GM23338 (cell line): ENCODE results near the gene SYNPO. TPM values are rescaled to one million over a fixed set of nuclear protein-coding genes. Genes with fewer than 3 reads are reported as not detected.

Experiments
- ATAC-seq: fragments of 200-7000 bp; cut with Tn5 transposase; 3 replicates; pipeline ENCODE4 v1.9.1; 2020
- DNase-seq: peaks from one replicate; pipeline ENCODE4 v3.0.0-alpha.2; 2015; ENCODE audit warnings: low spot score
- H2AFZ ChIP-seq: fragments of 200-600 bp; sonication (generic); 2 replicates; pipeline ENCODE4 v1.8.0; 2016; ENCODE audit warnings: antibody characterized with exemption, mild to moderate bottlenecking, moderate library complexity
- H3F3A ChIP-seq: fragments of 200-600 bp; sonication (generic); replicated peaks from 2 replicates; pipeline ENCODE4 v1.8.0; 2017; ENCODE audit warnings: antibody characterized with exemption, mixed run types, low read depth
- H3K27ac ChIP-seq: fragments of 200-600 bp; sonication (generic); 2 replicates; pipeline ENCODE4 v1.6.1; 2016; ENCODE audit warnings: low read depth
- H3K27me3 ChIP-seq: fragments of 200-600 bp; sonication (generic); 2 replicates; pipeline ENCODE4 v1.8.0; 2016; ENCODE audit warnings: mild to moderate bottlenecking, mixed run types, moderate library complexity; ENCODE audit not compliant: insufficient read depth
- H3K36me3 ChIP-seq: fragments of 200-600 bp; sonication (generic); 2 replicates; pipeline ENCODE4 v1.8.0; 2016; ENCODE audit warnings: mild to moderate bottlenecking; ENCODE audit not compliant: insufficient read depth
- H3K4me1 ChIP-seq: fragments of 200-600 bp; sonication (generic); 2 replicates; pipeline ENCODE4 v1.8.0; 2016; ENCODE audit warnings: mild to moderate bottlenecking, moderate library complexity; ENCODE audit not compliant: insufficient read depth
- H3K4me2 ChIP-seq: fragments of 200-600 bp; sonication (generic); 2 replicates; pipeline ENCODE4 v1.7.1; 2017; ENCODE audit warnings: mixed run types
- H3K4me3 ChIP-seq: fragments of 200-600 bp; sonication (generic); 2 replicates; pipeline ENCODE4 v1.6.1; 2016; ENCODE audit warnings: mixed run types
- H3K79me2 ChIP-seq: fragments of 200-600 bp; sonication (generic); replicated peaks from 2 replicates; pipeline ENCODE4 v1.8.0; 2017; ENCODE audit warnings: mild to moderate bottlenecking; ENCODE audit not compliant: insufficient read depth
- H3K9me2 ChIP-seq: fragments of 200-600 bp; sonication (generic); 2 replicates; pipeline ENCODE4 v1.8.0; 2017; ENCODE audit not compliant: insufficient read depth
- H4K20me1 ChIP-seq: fragments of 200-600 bp; sonication (generic); replicated peaks from 2 replicates; pipeline ENCODE4 v1.8.0; 2017; ENCODE audit warnings: mild to moderate bottlenecking; ENCODE audit not compliant: insufficient read depth
- H3K27ac Mint-ChIP-seq: 2 replicates; pipeline ENCODE4 v1.8.0; 2020; ENCODE audit warnings: inconsistent platforms, mild to moderate bottlenecking, moderate library complexity, mixed read lengths
- H3K27me3 Mint-ChIP-seq: 3 replicates; pipeline ENCODE4 v1.8.0; 2022; ENCODE audit warnings: low read depth, mild to moderate bottlenecking, moderate library complexity, mixed read lengths, inconsistent platforms; ENCODE audit not compliant: insufficient read depth, poor library complexity
- H3K36me3 Mint-ChIP-seq: 3 replicates; pipeline ENCODE4 v1.8.0; 2021; ENCODE audit warnings: low read depth, mild to moderate bottlenecking, inconsistent platforms, moderate library complexity, mixed read lengths
- H3K4me1 Mint-ChIP-seq: 3 replicates; pipeline ENCODE4 v1.8.0; 2020; ENCODE audit warnings: mild to moderate bottlenecking, inconsistent platforms, mixed read lengths
- H3K4me3 Mint-ChIP-seq: 3 replicates; pipeline ENCODE4 v1.8.0; 2021; ENCODE audit warnings: moderate library complexity, mild to moderate bottlenecking, inconsistent platforms, mixed read lengths
- H3K9me3 Mint-ChIP-seq: 3 replicates; pipeline ENCODE4 v1.8.0; 2020; ENCODE audit warnings: moderate library complexity, mild to moderate bottlenecking, inconsistent platforms, mixed read lengths
- CREB1 ChIP-seq: fragments of 250-450 bp; sonication (Bioruptor Pico); IDR thresholded peaks from 2 replicates; pipeline ENCODE4 v1.5.0; 2020; ENCODE audit warnings: low read depth, mild to moderate bottlenecking, moderate library complexity
- CTCF ChIP-seq, 2 experiments: fragments of 200-600 bp in 1 of 2; sonication (generic) in 1 of 2; conservative IDR thresholded peaks; 2 replicates each; pipeline versions ENCODE4 v1.5.1 to v1.6.1; 2016 to 2017; ENCODE audit warnings: antibody characterized with exemption in 2 of 2, low read depth in 2 of 2, mild to moderate bottlenecking in 2 of 2, moderate library complexity in 1 of 2
- ETS1 ChIP-seq: IDR thresholded peaks from 2 replicates; pipeline ENCODE4 v1.6.1; 2016; ENCODE audit warnings: antibody characterized with exemption
- EZH2 ChIP-seq: fragments of 200-600 bp; sonication (generic); IDR thresholded peaks from one replicate; pipeline ENCODE4 v1.8.0; 2017; ENCODE audit warnings: antibody characterized with exemption, mild to moderate bottlenecking, low read depth; ENCODE audit not compliant: unreplicated experiment
- EZH2phosphoT487 ChIP-seq: fragments of 200-600 bp; sonication (generic); IDR thresholded peaks from one replicate; pipeline ENCODE4 v1.8.1; 2018; ENCODE audit warnings: antibody characterized with exemption; ENCODE audit not compliant: unreplicated experiment
- JUNB ChIP-seq: IDR thresholded peaks from one replicate; pipeline ENCODE4 v1.6.1; 2016; ENCODE audit warnings: antibody characterized with exemption; ENCODE audit not compliant: unreplicated experiment
- NANOG ChIP-seq: IDR thresholded peaks from 2 replicates; pipeline ENCODE4 v1.6.1; 2016; ENCODE audit warnings: antibody characterized with exemption, borderline replicate concordance
- STAT1 ChIP-seq: IDR thresholded peaks from one replicate; pipeline ENCODE4 v1.6.1; 2016; ENCODE audit warnings: antibody characterized with exemption; ENCODE audit not compliant: unreplicated experiment
- ZNF114 ChIP-seq: fragments of 250-450 bp; sonication (Bioruptor Pico); IDR thresholded peaks from 2 replicates; pipeline ENCODE4 v1.5.0; 2020; ENCODE audit warnings: mild to moderate bottlenecking, moderate library complexity
- ZNF331 ChIP-seq: fragments of 250-450 bp; sonication (Bioruptor Pico); IDR thresholded peaks from 2 replicates; pipeline ENCODE4 v1.5.0; 2020; ENCODE audit warnings: low read depth, mild to moderate bottlenecking, moderate library complexity
- ZNF462 ChIP-seq: fragments of 250-450 bp; sonication (Bioruptor Pico); IDR thresholded peaks from 2 replicates; pipeline ENCODE4 v1.5.0; 2020; ENCODE audit warnings: mild to moderate bottlenecking, moderate library complexity
- polyA plus RNA-seq: library from polyadenylated mRNA; unstranded; fragments of >200 nt; fragmentation: Nextera tagmentation; extraction: Ambion mirVana; gene quantifications from 2 replicates; pipeline ENCODE4 v1.2.1, GENCODE V29; 2016
- total RNA-seq: library from RNA; depleted of rRNA; stranded (reverse); fragments of >200 nt; shearing (Covaris generic); gene quantifications from 2 replicates; pipeline ENCODE4 v1.2.3, GENCODE V29; 2014

SYNPO gene
- total and polyA plus RNA-seq, 2 experiments from 2014 or later = 0.16 to 1.3 TPM

- TF ChIP-seq NANOG (no peak), ZNF114 (CRISPR knock-in tag) (no peak), ZNF462 (CRISPR knock-in tag) (no peak), STAT1 (no peak), ZNF331 (no peak)
These were observed 34.6 kb downstream of the SYNPO start (continued) for GRCh38 chr5:150675069-150675468.

GRCh38 chr5:150676578-150676977 is 36.1 kb downstream of the SYNPO start:
- Mint-ChIP-seq H3K27ac (no peak overlapping the region), H3K27me3 (peaks cover 4% of the 10 kb centered on the region)
- TF ChIP-seq NANOG (no peak), CTCF (conservative IDR thresholded peaks at IDR 0.05; ENCODE audit: low read depth in 2 of 2) (no peak), JUNB (no peak), ETS1 (no peak), ZNF331 (no peak), EZH2 (no peak), EZH2phosphoT487 (no peak), ZNF114 (CRISPR knock-in tag) (no peak), CREB1 (no peak)

More at GRCh38 chr5:150676578-150676977, 36.1 kb downstream of the SYNPO start:
- H3K79me2 ChIP-seq = peaks cover 19% of the 10 kb centered on the region
- H3K4me1 ChIP-seq = peaks cover 11% of the 10 kb centered on the region; the same call in 1 of the 2 replicates
- no peaks in the 10 kb centered on the region for H4K20me1 ChIP-seq
- no peak for DNase-seq
- no peak overlapping the region for H3K4me3 Mint-ChIP-seq
- peaks cover 32% of the 10 kb centered on the region for H3K36me3 Mint-ChIP-seq
- H3K4me2 ChIP-seq = no peak overlapping the region
- no peaks in the 10 kb centered on the region for H3K27me3 ChIP-seq
- no peak overlapping the region for H2AFZ ChIP-seq
- no peak for ATAC-seq
- H3K4me1 Mint-ChIP-seq = peaks cover 21% of the 10 kb centered on the region
- no peaks in the 10 kb centered on the region for H3K36me3 ChIP-seq
- H3K9me3 Mint-ChIP-seq = no peaks in the 10 kb centered on the region
- no peaks in the 10 kb centered on the region for H3K9me2 ChIP-seq
- no peak overlapping the region for H3K27ac ChIP-seq
- peaks cover 13% of the 10 kb centered on the region for H3F3A ChIP-seq
- H3K4me3 ChIP-seq = no peak overlapping the region
